ENCODE measurements around the gene PPM1H. TPM values are rescaled to one million over a fixed set of nuclear protein-coding genes. Genes with fewer than 3 reads are reported as not detected.
"Not testable (repeated sequence)": the region's sequence is repeated elsewhere in the genome, so short reads cannot be mapped to it uniquely, and the experiment has no call there.

Gene PPM1H
- polyA plus RNA-seq, 1 experiment: 2.3 TPM

GRCh38 chr12:62673028-62673815, 261.7 kb downstream of the PPM1H start:
- ChIA-PET CTCF (interaction anchor here (0.6 kb wide), 1 partner anchor 228 kb away, joined by 4 read pairs; no protein-coding TSS in a partner anchor), POLR2A (no interaction called here)
- no peak for TF ChIP-seq CTCF (IDR thresholded peaks at IDR 0.05; ENCODE audit: insufficient read depth, low read depth, low read length)
- H3K36me3 ChIP-seq (ENCODE audit: control insufficient read depth, insufficient read depth, low read length): no peaks in the 10 kb centered on the region
- H3K4me3 ChIP-seq (ENCODE audit: low read depth, low read length): no peak overlapping the region
- H3K27me3 ChIP-seq (ENCODE audit: control insufficient read depth, insufficient read depth, low read length): no peaks in the 10 kb centered on the region
- DNase-seq (ENCODE audit: low read depth): no peak

- no peak for TF ChIP-seq CTCF (IDR thresholded peaks at IDR 0.05; ENCODE audit: insufficient read depth, low read depth, low read length)
- Histone ChIP-seq H3K27me3 (ENCODE audit: control insufficient read depth, insufficient read depth, low read length) (no peaks in the 10 kb centered on the region), H3K36me3 (ENCODE audit: control insufficient read depth, insufficient read depth, low read length) (no peaks in the 10 kb centered on the region; the same call in 1 of the 2 replicates), H3K4me3 (ENCODE audit: low read depth, low read length) (no peak overlapping the region)
- CTCF ChIA-PET: no interaction called here
- POLR2A ChIA-PET: no interaction called here
- DNase-seq (ENCODE audit: low read depth): no peak
Measured at GRCh38 chr12:62670986-62671720, 263.8 kb downstream of the PPM1H start.

- TF ChIP-seq CTCF (IDR thresholded peaks at IDR 0.05; ENCODE audit: insufficient read depth, low read depth, low read length): no peak
- DNase-seq (ENCODE audit: low read depth): no peak
- H3K36me3 ChIP-seq (ENCODE audit: control insufficient read depth, insufficient read depth, low read length): no peaks in the 10 kb centered on the region; the same call in 1 of the 2 replicates
- CTCF ChIA-PET: no interaction called here
- POLR2A ChIA-PET: no interaction called here
- H3K4me3 ChIP-seq (ENCODE audit: low read depth, low read length): no peak overlapping the region
- no peaks in the 10 kb centered on the region for H3K27me3 ChIP-seq (ENCODE audit: control insufficient read depth, insufficient read depth, low read length)
Measured at GRCh38 chr12:62668782-62669181, 266.2 kb downstream of the PPM1H start.

GRCh38 chr12:62664951-62665350, 270.0 kb downstream of the PPM1H start:
- H3K36me3 ChIP-seq (ENCODE audit: control insufficient read depth, insufficient read depth, low read length); H3K27me3 ChIP-seq (ENCODE audit: control insufficient read depth, insufficient read depth, low read length); DNase-seq (ENCODE audit: low read depth); POLR2A ChIA-PET; H3K4me3 ChIP-seq (ENCODE audit: low read depth, low read length): not testable (repeated sequence)
- CTCF ChIA-PET: interaction anchor here (1.9 kb wide), 1 partner anchor 16 kb away, joined by 6 read pairs; no protein-coding TSS in a partner anchor

GRCh38 chr12:62660756-62661155, 274.2 kb downstream of the PPM1H start:
- Histone ChIP-seq H3K36me3 (ENCODE audit: control insufficient read depth, insufficient read depth, low read length) (no peaks in the 10 kb centered on the region), H3K4me3 (ENCODE audit: low read depth, low read length) (no peak overlapping the region), H3K27me3 (ENCODE audit: control insufficient read depth, insufficient read depth, low read length) (no peaks in the 10 kb centered on the region)
- DNase-seq (ENCODE audit: low read depth): peak; percentile 67
- ChIA-PET POLR2A (no interaction called here), CTCF (interaction anchor here (1.2 kb wide), 1 partner anchor 55 kb away, joined by 3 read pairs; no protein-coding TSS in a partner anchor)
- TF ChIP-seq CTCF (IDR thresholded peaks at IDR 0.05; ENCODE audit: insufficient read depth, low read depth, low read length): no peak

Data from BJ (cell line).